H9 (cell line): ENCODE results near the gene FYN. TPM values are rescaled to one million over a fixed set of nuclear protein-coding genes. Genes with fewer than 3 reads are reported as not detected.

ENCODE experiments used
- DNase-seq: peaks from one replicate; pipeline ENCODE4 v3.0.0-alpha.2; 2017
- H2AFZ ChIP-seq: one replicate; pipeline ENCODE4 v1.6.1; 2013; ENCODE audit warnings: mild to moderate bottlenecking, low read length, control low read depth, moderate library complexity
- H2AK5ac ChIP-seq: 2 replicates; pipeline ENCODE4 v1.6.1; 2013; ENCODE audit warnings: low read length, control low read depth, mixed read lengths; ENCODE audit not compliant: insufficient read length
- H2BK120ac ChIP-seq: one replicate; pipeline ENCODE4 v1.6.1; 2013; ENCODE audit warnings: low read depth, mild to moderate bottlenecking, low read length, control low read depth, inconsistent platforms; ENCODE audit not compliant: poor library complexity, severe bottlenecking
- H2BK12ac ChIP-seq: 2 replicates; pipeline ENCODE4 v1.6.1; 2013; ENCODE audit warnings: low read length, control low read depth, mixed read lengths, low read depth; ENCODE audit not compliant: insufficient read length
- H2BK15ac ChIP-seq: 2 replicates; pipeline ENCODE4 v1.6.1; 2013; ENCODE audit warnings: low read depth, low read length, control low read depth
- H2BK20ac ChIP-seq: one replicate; pipeline ENCODE4 v1.6.1; 2013; ENCODE audit warnings: low read depth, mild to moderate bottlenecking, low read length, control low read depth, inconsistent platforms; ENCODE audit not compliant: poor library complexity, severe bottlenecking
- H2BK5ac ChIP-seq: 2 replicates; pipeline ENCODE4 v1.6.1; 2013; ENCODE audit warnings: low read length, control low read depth, mixed read lengths; ENCODE audit not compliant: insufficient read length
- H3K14ac ChIP-seq: 2 replicates; pipeline ENCODE4 v1.6.1; 2013; ENCODE audit warnings: low read length, control low read depth; ENCODE audit not compliant: insufficient read depth
- H3K18ac ChIP-seq: 2 replicates; pipeline ENCODE4 v1.6.1; 2013; ENCODE audit warnings: low read depth, mild to moderate bottlenecking, mixed read lengths, low read length, control low read depth; ENCODE audit not compliant: insufficient read length
- H3K23ac ChIP-seq: 2 replicates; pipeline ENCODE4 v1.6.1; 2013; ENCODE audit warnings: low read length, control low read depth, mixed read lengths, low read depth; ENCODE audit not compliant: insufficient read length
- H3K23me2 ChIP-seq: 2 replicates; pipeline ENCODE4 v1.6.1; 2013; ENCODE audit warnings: low read depth, mild to moderate bottlenecking, mixed read lengths, low read length, control low read depth; ENCODE audit not compliant: insufficient read length, poor library complexity, severe bottlenecking
- H3K27ac ChIP-seq: 2 replicates; pipeline ENCODE4 v1.5.1; 2013; ENCODE audit warnings: low read length, control low read depth, mixed read lengths, low read depth; ENCODE audit not compliant: insufficient read length
- H3K27me3 ChIP-seq: 2 replicates; pipeline ENCODE4 v1.6.1; 2013; ENCODE audit warnings: low read length, control low read depth, inconsistent platforms; ENCODE audit not compliant: insufficient read depth
- H3K4ac ChIP-seq: 2 replicates; pipeline ENCODE4 v1.6.1; 2013; ENCODE audit warnings: low read depth, mild to moderate bottlenecking, control low read depth, inconsistent platforms, low read length, moderate library complexity
- H3K4me1 ChIP-seq: 2 replicates; pipeline ENCODE4 v1.6.1; 2013; ENCODE audit warnings: low read length, control low read depth, inconsistent platforms; ENCODE audit not compliant: insufficient read depth
- H3K4me2 ChIP-seq: 2 replicates; pipeline ENCODE4 v1.6.1; 2013; ENCODE audit warnings: low read length, control low read depth, mixed read lengths; ENCODE audit not compliant: insufficient read length, insufficient read depth
- H3K56ac ChIP-seq: 2 replicates; pipeline ENCODE4 v1.6.1; 2013; ENCODE audit warnings: low read depth, mild to moderate bottlenecking, mixed read lengths, low read length, control low read depth; ENCODE audit not compliant: insufficient read length
- H3K79me1 ChIP-seq: 2 replicates; pipeline ENCODE4 v1.6.1; 2013; ENCODE audit warnings: low read depth, mild to moderate bottlenecking, moderate library complexity, low read length, control low read depth, inconsistent platforms; ENCODE audit not compliant: insufficient read depth, poor library complexity, severe bottlenecking
- H3K79me2 ChIP-seq: 2 replicates; pipeline ENCODE4 v1.6.1; 2013; ENCODE audit warnings: low read length, control low read depth, inconsistent platforms; ENCODE audit not compliant: insufficient read depth
- H3K9ac ChIP-seq: 2 replicates; pipeline ENCODE4 v1.6.1; 2013; ENCODE audit warnings: low read length, control low read depth, mixed read lengths; ENCODE audit not compliant: insufficient read length; ENCODE audit errors: extremely low read depth
- H3K9me3 ChIP-seq: one replicate; pipeline ENCODE4 v1.6.1; 2013; ENCODE audit warnings: low read depth, low read length, inconsistent platforms; ENCODE audit not compliant: control insufficient read depth
- H3T11ph ChIP-seq: one replicate; pipeline ENCODE4 v1.6.1; 2013; ENCODE audit warnings: mild to moderate bottlenecking, low read length, control low read depth, inconsistent platforms
- H4K20me1 ChIP-seq: one replicate; pipeline ENCODE4 v1.6.1; 2013; ENCODE audit not compliant: control insufficient read depth, insufficient read length, insufficient read depth
- H4K5ac ChIP-seq: 2 replicates; pipeline ENCODE4 v1.6.1; 2013; ENCODE audit warnings: low read depth, mild to moderate bottlenecking, mixed read lengths, low read length, control low read depth; ENCODE audit not compliant: insufficient read length
- H4K8ac ChIP-seq: replicated peaks from 2 replicates; pipeline ENCODE4 v1.6.1; 2013; ENCODE audit warnings: low read length, control low read depth, mixed read lengths, low read depth; ENCODE audit not compliant: insufficient read length
- H4K91ac ChIP-seq: 2 replicates; pipeline ENCODE4 v1.6.1; 2013; ENCODE audit warnings: low read depth, mild to moderate bottlenecking, moderate library complexity, mixed read lengths, low read length, control low read depth; ENCODE audit not compliant: insufficient read length
- H3K27ac Mint-ChIP-seq, 3 experiments: 2 replicates in 2 of 3; 3 replicates in 1 of 3; pipeline ENCODE4 v1.8.0; 2020 to 2021; ENCODE audit warnings: mixed read lengths in 3 of 3, mild to moderate bottlenecking in 1 of 3, moderate library complexity in 1 of 3
- H3K27me3 Mint-ChIP-seq: 2 replicates; pipeline ENCODE4 v1.8.0; 2021; ENCODE audit warnings: low read depth, mild to moderate bottlenecking, moderate library complexity, mixed read lengths
- H3K36me3 Mint-ChIP-seq, 3 experiments: 2 replicates in 2 of 3; 3 replicates in 1 of 3; pipeline ENCODE4 v1.8.0; 2020 to 2021; ENCODE audit warnings: low read depth in 3 of 3, mixed read lengths in 3 of 3; ENCODE audit not compliant: insufficient read depth in 1 of 3
- H3K4me1 Mint-ChIP-seq, 2 experiments: 2 replicates each; pipeline ENCODE4 v1.8.0; 2020; ENCODE audit warnings: mixed read lengths in 2 of 2
- H3K4me3 Mint-ChIP-seq, 2 experiments: 2 replicates in 1 of 2; 3 replicates in 1 of 2; pipeline ENCODE4 v1.8.0; 2020 to 2021; ENCODE audit warnings: mild to moderate bottlenecking in 2 of 2, mixed read lengths in 2 of 2, moderate library complexity in 1 of 2
- H3K9me3 Mint-ChIP-seq, 2 experiments: 2 replicates in 1 of 2; 3 replicates in 1 of 2; pipeline ENCODE4 v1.8.0; 2020; ENCODE audit warnings: mild to moderate bottlenecking in 2 of 2, mixed read lengths in 2 of 2, moderate library complexity in 1 of 2
- CTCF ChIP-seq: fragments of 200-600 bp; sonication (generic); conservative IDR thresholded peaks from 3 replicates; pipeline ENCODE4 v1.8.0; 2021; ENCODE audit warnings: antibody characterized with exemption, mild to moderate bottlenecking
- WGBS: extraction: QIAGEN DNeasy Blood & Tissue Kit; methylation state at CpG from one replicate; pipeline ENCODE4 v1.1.7; 2013; ENCODE audit warnings: missing lambda C conversion rate, low lambda C conversion rate, mixed read lengths; ENCODE audit not compliant: insufficient read length; ENCODE audit errors: extremely low coverage; 5-methylcytosine and 5-hydroxymethylcytosine counted together
- total RNA-seq: library from RNA; stranded (reverse); gene quantifications from 2 replicates; pipeline ENCODE4 v1.2.1, GENCODE V29; 2021

FYN gene
- total RNA-seq, 1 experiment from 2014 or later: 64.8 TPM

- Histone ChIP-seq H3K18ac (no peak overlapping the region), H4K8ac (no peak overlapping the region), H2BK20ac (no peak overlapping the region), H3K4me2 (no peak overlapping the region), H3K4ac (no peak overlapping the region), H2BK15ac (no peak overlapping the region), H4K5ac (no peak overlapping the region), H3K4me1 (no peaks in the 10 kb centered on the region), H3K79me1 (no peaks in the 10 kb centered on the region), H3K23ac (no peak overlapping the region), H3K9me3 (no peaks in the 10 kb centered on the region), H2BK12ac (no peak overlapping the region), H4K20me1 (no peaks in the 10 kb centered on the region), H3K56ac (no peak overlapping the region), H2BK120ac (no peak overlapping the region), H2AK5ac (no peak overlapping the region), H3K79me2 (no peaks in the 10 kb centered on the region), H3K27me3 (no peaks in the 10 kb centered on the region), H3T11ph (no peak overlapping the region), H3K27ac (no peak overlapping the region), H2AFZ (no peak overlapping the region), H4K91ac (no peak overlapping the region), H3K9ac (no peak overlapping the region), H2BK5ac (no peak overlapping the region), H3K23me2 (no peaks in the 10 kb centered on the region), H3K14ac (no peak overlapping the region)
- Mint-ChIP-seq H3K4me3 (no peak overlapping the region), H3K9me3 (no peaks in the 10 kb centered on the region), H3K4me1 (peaks cover 15% of the 10 kb centered on the region in 2 experiments), H3K27ac (no peak overlapping the region), H3K27me3 (peaks cover 1% of the 10 kb centered on the region; the same call in 1 of the 2 replicates), H3K36me3 (no peaks in the 10 kb centered on the region)
- no peak for TF ChIP-seq CTCF
- no CpG with 5 or more reads among the region's 4 CpGs for WGBS
- DNase-seq: no peak
Measured at GRCh38 chr6:111898452-111898851, 25.2 kb upstream of the FYN start.
